Measurements from ENCODE around the gene CASK.

- TF ChIP-seq POLR2A (IDR thresholded peaks at IDR 0.05) = no peak
- peak in 2 of 6 experiments; percentile 6 to 9 for TF ChIP-seq CTCF (IDR thresholded peaks at IDR 0.05)
Measured at GRCh38 chrX:41946235-41946634, 22.9 kb upstream of the CASK start.

Measured in Peyer's patch (tissue), 4 donors.